ENCODE data around the gene RGS16.

The RGS16 gene

DNA sequence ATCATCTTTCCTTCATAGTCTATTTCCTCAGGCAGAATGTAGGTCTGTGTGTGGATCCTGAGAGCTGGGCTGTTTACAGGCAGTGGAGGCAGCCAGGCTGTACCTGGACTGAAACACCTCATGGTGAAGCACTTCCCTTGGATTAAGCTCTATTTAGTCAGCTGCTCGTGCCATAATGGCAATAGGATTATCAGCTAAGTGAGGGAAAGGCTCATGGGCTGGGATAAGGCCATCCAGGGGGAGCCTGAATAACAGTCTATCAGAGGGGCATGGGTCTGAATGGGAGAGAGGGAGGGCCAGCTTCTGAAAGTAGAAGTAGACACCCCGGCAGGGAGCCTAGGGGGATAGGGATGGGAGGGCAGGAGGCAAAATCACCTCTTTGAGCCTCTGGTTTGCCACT, 23.5 kb downstream of the RGS16 start:
- DNase-seq (ENCODE audit: low spot score) = no peak

DNA sequence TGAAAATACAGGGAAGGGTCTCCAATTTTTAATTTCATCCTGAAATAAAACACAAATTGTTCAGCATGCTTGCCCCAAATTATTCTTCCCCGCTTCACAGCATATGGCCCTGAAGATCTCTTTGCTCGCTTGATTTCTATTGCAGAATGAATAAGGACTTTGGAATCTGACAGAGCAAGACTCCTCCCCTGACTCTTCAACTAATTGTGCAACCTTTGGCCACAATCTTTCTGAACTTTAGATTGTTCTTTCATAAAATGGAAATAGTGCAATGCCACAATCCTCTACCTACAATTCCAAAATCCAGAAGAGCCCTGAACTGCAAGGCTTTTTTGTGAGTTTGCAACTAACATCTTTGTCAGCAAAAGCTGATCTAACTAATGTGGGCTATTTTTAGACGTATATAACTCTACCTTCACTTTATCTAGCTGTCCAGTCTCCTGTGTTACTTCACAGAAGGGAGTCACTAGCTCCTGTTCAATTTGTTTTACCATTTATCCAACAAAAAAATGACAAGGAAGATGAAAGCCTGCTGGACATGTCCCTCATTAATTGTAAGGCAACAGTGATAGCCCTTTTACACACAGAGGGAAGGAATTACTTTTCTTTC, 28.5 kb downstream of the RGS16 start:
- DNase-seq (ENCODE audit: low spot score) = no peak

DNA sequence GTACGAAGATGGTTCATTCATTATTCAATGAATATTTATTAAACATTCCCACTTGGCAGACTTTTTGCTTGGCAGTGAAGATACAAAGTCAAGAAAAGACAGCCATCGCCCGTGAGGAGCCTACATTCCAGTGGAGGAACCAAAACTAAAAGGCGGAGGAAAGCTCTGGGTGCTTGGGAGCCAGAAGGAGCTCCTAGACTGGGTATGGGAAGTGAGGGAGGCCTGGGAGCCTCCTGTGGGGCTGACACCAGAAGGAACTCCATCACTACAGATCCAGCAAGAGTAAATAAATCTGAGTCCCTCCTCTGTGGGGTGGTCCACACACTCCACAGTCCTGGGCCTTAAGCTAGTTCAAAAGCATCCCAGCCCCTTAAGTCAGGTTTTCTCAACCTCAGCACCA, 30.0 kb downstream of the RGS16 start:
- no peak for DNase-seq (ENCODE audit: low spot score)

- no peak for DNase-seq (ENCODE audit: low spot score)
These were observed 33.6 kb downstream of the RGS16 start for GRCh38 chr1:182570611-182570970.

DNA sequence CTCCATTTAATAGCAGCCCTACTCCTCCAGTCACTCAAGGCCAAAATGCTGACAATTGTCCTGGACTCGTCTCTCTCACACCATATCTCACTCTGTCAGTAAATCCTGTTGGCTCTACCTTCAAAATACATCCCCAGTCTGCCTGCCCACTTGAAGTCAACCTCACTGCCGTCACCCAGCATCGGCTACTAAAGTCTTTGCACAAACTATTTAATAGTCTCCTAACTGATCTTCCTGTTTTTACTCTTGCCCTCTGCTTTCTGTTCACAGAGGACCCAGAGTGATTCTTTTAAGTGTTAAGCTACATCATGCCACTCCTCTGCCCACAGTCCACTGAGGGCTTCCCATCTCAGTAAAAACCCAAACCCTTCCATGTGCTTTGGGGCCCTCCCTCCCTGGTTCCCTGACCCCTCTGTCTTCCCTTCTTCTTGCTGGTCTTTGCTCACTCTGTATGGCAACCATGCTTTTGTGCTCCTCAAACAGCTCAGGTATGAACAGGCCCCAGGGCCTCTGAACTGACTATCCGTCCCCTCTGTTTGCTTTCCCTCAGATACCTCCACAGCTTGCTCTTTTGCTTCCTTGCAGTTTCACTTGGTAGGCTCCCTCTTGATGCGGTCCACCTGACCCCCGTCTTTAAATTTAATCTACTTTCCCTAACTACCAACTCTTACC, 34.1 kb downstream of the RGS16 start:
- no peak for DNase-seq (ENCODE audit: low spot score)

DNA sequence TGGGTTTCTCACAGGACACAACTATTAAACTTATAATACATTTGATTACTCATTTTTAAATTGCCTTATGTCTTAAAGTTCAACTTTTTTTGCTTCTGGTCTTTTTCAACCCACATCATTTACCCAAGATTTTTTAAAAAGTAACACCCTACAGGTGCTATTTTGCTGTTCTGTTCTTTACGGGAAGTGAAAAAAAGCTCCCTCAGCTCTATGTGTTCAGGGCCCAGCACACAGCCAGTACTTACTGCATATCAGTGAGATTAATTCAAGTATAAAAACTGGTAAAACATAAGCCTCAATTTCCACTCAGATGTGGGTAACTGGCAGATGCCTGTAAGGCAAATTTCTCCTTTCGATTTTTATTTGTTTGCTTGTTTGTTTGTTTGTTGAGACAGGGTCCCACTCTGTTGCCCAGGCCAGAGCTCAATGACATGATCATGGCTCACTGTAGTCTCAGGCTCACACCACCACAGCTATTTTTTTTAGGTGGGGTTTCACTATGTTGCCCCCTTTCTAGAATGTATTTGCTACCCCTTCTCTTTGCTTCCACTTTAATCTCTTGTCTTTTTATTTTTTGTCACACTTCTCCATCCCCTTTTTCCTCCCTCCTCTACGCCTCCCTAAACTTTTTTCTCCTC, 35.4 kb downstream of the RGS16 start:
- no peak for DNase-seq (ENCODE audit: low spot score)

GRCh38 chr1:182567629-182568028, 36.6 kb downstream of the RGS16 start:
- no peak for DNase-seq (ENCODE audit: low spot score)

- DNase-seq (ENCODE audit: low spot score) = no peak
These were observed 38.7 kb downstream of the RGS16 start for GRCh38 chr1:182565537-182565936.

DNA sequence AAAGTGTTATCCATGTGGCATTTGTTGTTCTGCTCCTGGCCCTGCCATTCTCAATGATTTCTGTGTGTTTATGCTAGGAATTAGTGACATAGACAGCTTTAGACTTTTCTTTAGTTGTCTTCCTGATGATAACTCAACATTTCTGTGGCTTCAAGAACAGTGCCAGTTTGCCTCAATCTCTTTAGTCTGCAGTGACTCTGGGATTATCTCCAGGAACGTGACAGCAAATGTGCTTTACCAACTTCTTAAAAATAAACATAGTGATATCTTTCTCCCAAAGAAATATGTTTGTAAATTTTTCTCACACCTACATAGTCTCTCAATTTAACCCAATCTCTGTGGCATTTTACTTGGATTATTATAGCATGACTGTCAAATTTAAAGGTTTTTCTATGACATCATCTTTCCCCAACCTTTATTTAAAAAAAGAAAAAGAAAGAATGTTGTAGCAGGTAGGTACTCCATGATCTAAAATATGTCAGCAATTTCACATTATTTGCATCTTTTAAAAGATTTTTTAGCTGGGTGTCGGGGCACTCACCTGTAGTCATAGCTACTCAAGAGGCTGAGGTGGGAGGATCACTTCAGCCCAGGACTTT, 39.7 kb downstream of the RGS16 start:
- no peak for DNase-seq (ENCODE audit: low spot score)

- DNase-seq (ENCODE audit: low spot score) = no peak
These were observed 41.1 kb downstream of the RGS16 start for GRCh38 chr1:182563095-182563494.

- no peak for DNase-seq (ENCODE audit: low spot score)
These were observed 42.7 kb downstream of the RGS16 start for GRCh38 chr1:182561456-182561855.

- DNase-seq (ENCODE audit: low spot score) = no peak
These were observed 43.7 kb downstream of the RGS16 start for GRCh38 chr1:182560392-182560984.

- DNase-seq (ENCODE audit: low spot score) = no peak
These were observed 47.9 kb downstream of the RGS16 start for GRCh38 chr1:182556279-182556678.

GRCh38 chr1:182555493-182555892, 48.7 kb downstream of the RGS16 start:
- no peak for DNase-seq (ENCODE audit: low spot score)

GRCh38 chr1:182552527-182552926, 51.7 kb downstream of the RGS16 start:
- no peak for DNase-seq (ENCODE audit: low spot score)

GRCh38 chr1:182549811-182550210, 54.4 kb downstream of the RGS16 start:
- DNase-seq (ENCODE audit: low spot score) = no peak

- no peak for DNase-seq (ENCODE audit: low spot score)
These were observed 54.8 kb downstream of the RGS16 start for GRCh38 chr1:182549346-182549745.
